Activated naive CD4-positive, alpha-beta T cell treated with anti-CD3 and anti-CD28 coated beads, Interleukin-2, amount 50 U/mL, for 24 hours (primary cell): ENCODE measurements around the gene NPY.

Experiments
- H3K27ac Mint-ChIP-seq: one replicate; pipeline ENCODE4 v1.8.0; 2021; ENCODE audit warnings: mild to moderate bottlenecking, mixed read lengths
- H3K27me3 Mint-ChIP-seq: one replicate; pipeline ENCODE4 v1.8.0; 2021; ENCODE audit warnings: mixed read lengths
- H3K36me3 Mint-ChIP-seq: one replicate; pipeline ENCODE4 v1.8.0; 2021; ENCODE audit warnings: mixed read lengths
- H3K4me1 Mint-ChIP-seq: one replicate; pipeline ENCODE4 v1.8.0; 2021; ENCODE audit warnings: mixed read lengths
- H3K4me3 Mint-ChIP-seq: one replicate; pipeline ENCODE4 v1.8.0; 2021; ENCODE audit warnings: mild to moderate bottlenecking, mixed read lengths
- H3K9me3 Mint-ChIP-seq: one replicate; pipeline ENCODE4 v1.8.0; 2021; ENCODE audit warnings: mixed read lengths

NPY gene

GRCh38 chr7:24337180-24337579, 53.2 kb downstream of the NPY start:
- H3K27ac Mint-ChIP-seq: no peak overlapping the region
- H3K36me3 Mint-ChIP-seq: peaks cover 2% of the 10 kb centered on the region
- H3K4me3 Mint-ChIP-seq: no peak overlapping the region
- no peaks in the 10 kb centered on the region for H3K4me1 Mint-ChIP-seq
- H3K27me3 Mint-ChIP-seq: peaks cover 5% of the 10 kb centered on the region
- H3K9me3 Mint-ChIP-seq: peaks cover 10% of the 10 kb centered on the region

DNA sequence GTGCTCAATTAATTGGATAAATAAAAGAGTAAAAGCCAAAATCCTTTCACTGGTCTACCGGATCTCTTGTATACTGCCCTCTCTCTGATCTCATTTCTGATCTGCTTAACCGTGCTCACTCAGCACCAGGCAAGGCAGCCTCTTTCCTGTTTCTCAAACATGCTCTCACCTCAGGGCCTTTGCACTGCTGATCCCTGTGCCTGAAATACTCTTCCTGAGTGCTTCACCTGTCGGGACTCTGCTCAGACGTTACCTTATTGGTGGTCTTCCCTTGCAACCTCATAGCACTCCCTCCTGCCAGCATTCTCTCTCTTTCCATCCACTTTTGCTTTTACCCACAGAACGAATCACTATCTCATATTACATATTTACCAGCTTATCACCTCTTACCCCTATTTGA, 55.6 kb downstream of the NPY start:
- Mint-ChIP-seq H3K27ac (no peak overlapping the region), H3K4me1 (no peaks in the 10 kb centered on the region), H3K4me3 (no peak overlapping the region), H3K27me3 (no peaks in the 10 kb centered on the region), H3K9me3 (no peaks in the 10 kb centered on the region), H3K36me3 (no peaks in the 10 kb centered on the region)

GRCh38 chr7:24340727-24341126, 56.7 kb downstream of the NPY start:
- Mint-ChIP-seq H3K9me3 (no peaks in the 10 kb centered on the region), H3K27ac (no peak overlapping the region), H3K36me3 (no peaks in the 10 kb centered on the region), H3K27me3 (no peaks in the 10 kb centered on the region), H3K4me1 (no peaks in the 10 kb centered on the region), H3K4me3 (no peak overlapping the region)
